Vagina (tissue), 2 donors: ENCODE measurements around the gene KBTBD12. TPM values are rescaled to one million over a fixed set of nuclear protein-coding genes. Genes with fewer than 3 reads are reported as not detected.
"Not testable (repeated sequence)": the region's sequence is repeated elsewhere in the genome, so short reads cannot be mapped to it uniquely, and the experiment has no call there.

Experiments used
- DNase-seq, 2 donors: peaks; one replicate each; pipeline ENCODE4 v3.0.0-alpha.2; 2017; ENCODE audit errors: extremely low spot score in 2 of 2
- H3K27ac ChIP-seq: fragments of 200-600 bp; sonication (generic); one replicate; pipeline ENCODE4 v1.5.1; 2019
- H3K27me3 ChIP-seq: fragments of 200-600 bp; sonication (generic); one replicate; pipeline ENCODE4 v1.5.1; 2019
- H3K36me3 ChIP-seq, 2 donors: fragments of 200-600 bp; sonication (generic); one replicate each; pipeline ENCODE4 v1.5.1; 2017 to 2019
- H3K4me1 ChIP-seq: fragments of 200-600 bp; sonication (generic); one replicate; pipeline ENCODE4 v1.5.1; 2019
- H3K4me3 ChIP-seq, 2 donors: fragments of 200-600 bp; sonication (generic); 1 replicate in 1 of 2; 2 replicates in 1 of 2; pipeline ENCODE4 v1.5.1; 2016 to 2019
- H3K9me3 ChIP-seq: fragments of 200-600 bp; sonication (generic); one replicate; pipeline ENCODE4 v1.5.1; 2019
- CTCF ChIP-seq, 3 experiments: fragments of 450-650 bp in 2 of 3; fragments of 200-600 bp in 1 of 3; sonication (generic) in 1 of 3; IDR thresholded peaks; one replicate each; pipeline ENCODE4 v1.5.1; 2017 to 2019; ENCODE audit warnings: antibody characterized with exemption in 3 of 3, mild to moderate bottlenecking in 2 of 3, moderate library complexity in 2 of 3
- POLR2A ChIP-seq, 2 donors: fragments of 450-650 bp; IDR thresholded peaks; one replicate each; pipeline ENCODE4 v1.6.1; 2017; ENCODE audit warnings: antibody characterized with exemption in 2 of 2, mild to moderate bottlenecking in 2 of 2, moderate library complexity in 2 of 2
- POLR2AphosphoS5 ChIP-seq, 2 donors: sonication (generic); formaldehyde crosslinking; IDR thresholded peaks; one replicate each; pipeline ENCODE4 v1.9.0; 2017; ENCODE audit warnings: antibody characterized with exemption in 2 of 2, mild to moderate bottlenecking in 2 of 2, low read depth in 1 of 2; ENCODE audit not compliant: insufficient read depth in 1 of 2
- intact Hi-C: fragments of 100-400 bp; cut with DNase I; formaldehyde crosslinking; loops from one replicate; pipeline ENCODE4 v1.15.1; 2023
- total RNA-seq: library from RNA; depleted of rRNA; stranded (reverse); fragments of >200 nt; gene quantifications from one replicate; pipeline ENCODE4 v1.2.3, GENCODE V29; 2016

The KBTBD12 gene
- total RNA-seq, 1 donor from 2014 or later: not detected

- H3K27ac ChIP-seq: no peak overlapping the region
- H3K4me1 ChIP-seq: no peaks in the 10 kb centered on the region
- intact Hi-C loops: loop anchor here (5.0 kb wide), 1 partner anchor 351 kb away; no protein-coding TSS in a partner anchor
- no peaks in the 10 kb centered on the region for H3K27me3 ChIP-seq
- no peaks in the 10 kb centered on the region for H3K36me3 ChIP-seq
- no peak for DNase-seq
- H3K9me3 ChIP-seq: no peaks in the 10 kb centered on the region
- TF ChIP-seq CTCF (IDR thresholded peaks at IDR 0.05) (no peak), POLR2A (IDR thresholded peaks at IDR 0.05) (no peak), POLR2AphosphoS5 (IDR thresholded peaks at IDR 0.05; ENCODE audit: insufficient read depth in 1 of 2, low read depth in 1 of 2) (no peak)
- H3K4me3 ChIP-seq: no peak overlapping the region
Observed at GRCh38 chr3:127903611-127904375, 11.2 kb upstream of the KBTBD12 start.

- H3K9me3 ChIP-seq: no peaks in the 10 kb centered on the region
- no peak for DNase-seq
- no peaks in the 10 kb centered on the region for H3K36me3 ChIP-seq
- no peaks in the 10 kb centered on the region for H3K27me3 ChIP-seq
- intact Hi-C loops: no loop called here
- TF ChIP-seq CTCF (IDR thresholded peaks at IDR 0.05) (no peak), POLR2A (IDR thresholded peaks at IDR 0.05) (no peak)
- no peak overlapping the region for H3K27ac ChIP-seq
- H3K4me1 ChIP-seq: no peaks in the 10 kb centered on the region
- H3K4me3 ChIP-seq: no peak overlapping the region
Observed at GRCh38 chr3:127905556-127905955, 9.5 kb upstream of the KBTBD12 start.

- intact Hi-C loops, H3K27me3 ChIP-seq, DNase-seq, H3K9me3 ChIP-seq, H3K4me3 ChIP-seq, H3K36me3 ChIP-seq, H3K4me1 ChIP-seq, H3K27ac ChIP-seq: not testable (repeated sequence)
Observed at GRCh38 chr3:127906653-127907052, 8.4 kb upstream of the KBTBD12 start.

GRCh38 chr3:127908202-127908601 lies 6.8 kb upstream of the KBTBD12 start:
- Histone ChIP-seq H3K36me3 (no peaks in the 10 kb centered on the region), H3K9me3 (no peaks in the 10 kb centered on the region), H3K27ac (no peak overlapping the region), H3K4me1 (peaks cover 7% of the 10 kb centered on the region), H3K4me3 (no peak overlapping the region), H3K27me3 (no peaks in the 10 kb centered on the region)
- intact Hi-C loops: no loop called here
- no peak for TF ChIP-seq CTCF (IDR thresholded peaks at IDR 0.05)
- no peak for TF ChIP-seq POLR2A (IDR thresholded peaks at IDR 0.05)
- TF ChIP-seq POLR2AphosphoS5 (IDR thresholded peaks at IDR 0.05; ENCODE audit: insufficient read depth in 1 of 2, low read depth in 1 of 2): no peak
- no peak for DNase-seq

- TF ChIP-seq POLR2AphosphoS5 (IDR thresholded peaks at IDR 0.05; ENCODE audit: insufficient read depth in 1 of 2, low read depth in 1 of 2) (no peak), POLR2A (IDR thresholded peaks at IDR 0.05) (no peak)
- Histone ChIP-seq H3K27ac (no peak overlapping the region), H3K4me1 (peaks cover 7% of the 10 kb centered on the region), H3K36me3 (no peaks in the 10 kb centered on the region), H3K27me3 (no peaks in the 10 kb centered on the region), H3K4me3 (no peak overlapping the region), H3K9me3 (no peaks in the 10 kb centered on the region)
- DNase-seq: no peak
- intact Hi-C loops: no loop called here
Observed at GRCh38 chr3:127908951-127909350, 6.1 kb upstream of the KBTBD12 start.

- H3K4me3 ChIP-seq: no peak overlapping the region
- no peak for DNase-seq
- H3K36me3 ChIP-seq: no peaks in the 10 kb centered on the region
- no peaks in the 10 kb centered on the region for H3K9me3 ChIP-seq
- TF ChIP-seq POLR2AphosphoS5 (IDR thresholded peaks at IDR 0.05; ENCODE audit: insufficient read depth in 1 of 2, low read depth in 1 of 2) (no peak), POLR2A (IDR thresholded peaks at IDR 0.05) (no peak), CTCF (IDR thresholded peaks at IDR 0.05) (no peak)
- peaks cover 10% of the 10 kb centered on the region for H3K4me1 ChIP-seq
- no peaks in the 10 kb centered on the region for H3K27me3 ChIP-seq
- H3K27ac ChIP-seq: no peak overlapping the region
- intact Hi-C loops: no loop called here
Observed at GRCh38 chr3:127909646-127910045, 5.4 kb upstream of the KBTBD12 start.
